ENCODE measurements around the gene PPDPF. TPM values are rescaled to one million over a fixed set of nuclear protein-coding genes. Genes with fewer than 3 reads are reported as not detected.

The PPDPF gene
- total RNA-seq, 1 donor from 2014 or later, result 21.9 TPM

DNA sequence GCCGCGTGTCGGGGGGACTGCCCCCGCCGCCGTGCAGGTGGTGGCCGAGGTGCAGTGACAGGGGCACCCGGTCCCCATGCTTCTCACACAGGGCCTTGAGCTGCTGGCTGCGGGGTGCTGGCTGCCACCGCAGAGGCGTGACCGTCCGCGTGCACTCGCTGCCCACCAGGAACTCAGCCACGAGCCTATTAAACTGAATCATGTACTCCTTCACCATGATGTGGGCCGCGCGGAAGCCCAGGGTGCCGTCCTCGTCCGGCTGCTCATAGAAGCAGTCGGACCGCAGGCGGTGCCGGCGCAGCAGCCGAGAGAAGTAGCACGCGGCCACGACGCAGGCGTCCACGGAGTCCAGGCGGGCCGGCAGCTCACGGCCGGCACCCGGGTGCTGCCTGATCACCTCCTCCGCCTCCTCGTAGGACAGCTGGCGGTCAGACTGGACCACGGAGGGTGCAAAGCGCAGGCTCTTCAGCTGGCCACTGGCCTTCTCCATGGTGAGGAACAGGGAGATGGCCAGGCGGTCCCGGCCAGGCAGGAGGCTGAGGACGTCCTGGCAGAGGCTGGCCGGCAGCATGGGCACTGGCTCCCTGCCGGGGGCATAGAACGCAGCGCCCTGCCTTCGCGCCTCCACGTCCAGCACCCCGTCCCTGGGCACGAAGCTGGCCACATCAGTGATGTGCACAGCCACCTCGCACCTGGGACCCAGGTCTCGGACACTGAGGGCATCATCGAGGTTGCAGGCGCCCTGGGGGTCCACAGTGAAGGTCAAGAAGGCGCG lies 43.7 kb downstream of the PPDPF start:
- no peak for FAIRE-seq

DNA sequence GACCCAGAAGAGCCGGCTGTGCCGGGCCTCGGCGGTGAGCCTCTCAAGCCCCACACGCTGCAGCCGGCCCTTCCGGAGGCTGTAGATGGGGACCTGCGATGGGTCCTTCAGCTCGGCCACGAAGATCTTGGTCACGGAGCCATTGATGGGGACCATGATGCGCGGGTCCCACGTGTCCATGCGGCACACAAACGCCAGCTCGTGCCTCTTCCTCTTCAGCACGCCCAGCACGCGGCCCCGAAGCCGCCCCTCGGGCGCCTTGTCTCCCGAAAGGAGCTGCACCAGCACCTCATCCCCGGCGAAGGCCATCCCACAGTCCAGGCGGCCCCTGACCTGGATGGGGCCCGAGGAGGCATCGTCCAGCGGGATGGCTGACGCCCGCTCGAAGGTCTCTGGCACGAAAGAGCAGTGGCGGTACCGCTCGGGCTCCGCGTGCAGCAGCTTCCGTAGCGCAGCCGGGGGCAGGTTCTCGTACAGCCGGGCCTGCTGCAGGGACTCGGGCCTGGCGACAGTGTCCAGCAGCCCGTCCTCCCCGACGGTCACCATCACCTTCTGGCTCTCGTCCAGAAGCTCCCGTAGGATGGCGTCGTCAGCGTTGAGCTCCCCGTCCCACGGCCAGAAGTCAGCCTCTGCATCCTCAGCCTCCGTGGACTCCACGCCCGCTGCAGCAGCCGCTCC lies 44.6 kb downstream of the PPDPF start:
- Histone ChIP-seq H3K27me3 (ENCODE audit: control insufficient read depth, insufficient read depth, low read length) (no peaks in the 10 kb centered on the region), H3K4me3 (ENCODE audit: low read depth, low read length) (no peak overlapping the region), H3K36me3 (ENCODE audit: control insufficient read depth, insufficient read depth, low read length) (peaks cover 18% of the 10 kb centered on the region)
- DNase-seq (ENCODE audit: low read depth), result no peak
- TF ChIP-seq, protein P1, sequence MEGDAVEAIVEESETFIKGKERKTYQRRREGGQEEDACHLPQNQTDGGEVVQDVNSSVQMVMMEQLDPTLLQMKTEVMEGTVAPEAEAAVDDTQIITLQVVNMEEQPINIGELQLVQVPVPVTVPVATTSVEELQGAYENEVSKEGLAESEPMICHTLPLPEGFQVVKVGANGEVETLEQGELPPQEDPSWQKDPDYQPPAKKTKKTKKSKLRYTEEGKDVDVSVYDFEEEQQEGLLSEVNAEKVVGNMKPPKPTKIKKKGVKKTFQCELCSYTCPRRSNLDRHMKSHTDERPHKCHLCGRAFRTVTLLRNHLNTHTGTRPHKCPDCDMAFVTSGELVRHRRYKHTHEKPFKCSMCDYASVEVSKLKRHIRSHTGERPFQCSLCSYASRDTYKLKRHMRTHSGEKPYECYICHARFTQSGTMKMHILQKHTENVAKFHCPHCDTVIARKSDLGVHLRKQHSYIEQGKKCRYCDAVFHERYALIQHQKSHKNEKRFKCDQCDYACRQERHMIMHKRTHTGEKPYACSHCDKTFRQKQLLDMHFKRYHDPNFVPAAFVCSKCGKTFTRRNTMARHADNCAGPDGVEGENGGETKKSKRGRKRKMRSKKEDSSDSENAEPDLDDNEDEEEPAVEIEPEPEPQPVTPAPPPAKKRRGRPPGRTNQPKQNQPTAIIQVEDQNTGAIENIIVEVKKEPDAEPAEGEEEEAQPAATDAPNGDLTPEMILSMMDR (IDR thresholded peaks at IDR 0.05; ENCODE audit: insufficient read depth, low read length, severe bottlenecking), result no peak
- no peak for FAIRE-seq

More for the DNA sequence above, 43.7 kb downstream of the PPDPF start:
- Histone ChIP-seq H3K36me3 (ENCODE audit: control insufficient read depth, insufficient read depth, low read length) (peaks cover 22% of the 10 kb centered on the region), H3K4me3 (ENCODE audit: low read depth, low read length) (no peak overlapping the region), H3K27me3 (ENCODE audit: control insufficient read depth, insufficient read depth, low read length) (no peaks in the 10 kb centered on the region)
- TF ChIP-seq, protein P1 (IDR thresholded peaks at IDR 0.05; ENCODE audit: insufficient read depth, low read length, severe bottlenecking), result no peak
- DNase-seq (ENCODE audit: low read depth), result no peak

DNA sequence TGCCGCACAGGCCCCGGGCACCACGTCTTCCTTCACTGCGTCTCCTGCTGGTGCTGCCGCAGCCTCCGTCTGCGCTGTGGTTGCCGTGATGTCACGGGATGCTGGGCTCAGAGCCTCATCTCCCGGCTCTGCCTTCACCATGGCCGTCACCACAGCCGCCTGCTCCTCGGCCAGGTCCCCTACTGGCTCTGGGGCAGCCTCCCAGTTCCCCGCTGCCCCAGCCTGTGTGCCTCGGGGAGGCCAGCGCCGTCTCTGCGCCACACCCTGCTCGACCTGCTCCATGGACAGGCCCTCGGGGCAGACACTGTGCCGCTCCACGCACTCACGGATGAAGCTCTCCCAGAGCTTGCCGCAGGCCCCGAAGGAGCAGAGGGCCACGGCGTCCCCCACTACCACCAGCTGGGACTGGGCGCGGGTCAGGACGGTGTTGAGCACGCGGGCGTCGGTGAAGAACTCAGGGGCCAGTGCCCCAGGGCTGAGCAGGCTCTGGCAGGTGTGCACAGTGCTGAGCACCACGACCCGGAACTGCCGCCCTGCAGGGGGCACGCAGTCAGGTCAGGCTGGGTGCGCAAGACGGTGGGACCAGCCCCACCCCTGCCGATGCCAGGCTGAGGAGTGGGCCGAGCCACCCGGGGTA lies 45.3 kb downstream of the PPDPF start:
- TF ChIP-seq, protein P1 (IDR thresholded peaks at IDR 0.05; ENCODE audit: insufficient read depth, low read length, severe bottlenecking), result no peak
- peaks cover 12% of the 10 kb centered on the region for H3K36me3 ChIP-seq (ENCODE audit: control insufficient read depth, insufficient read depth, low read length)
- H3K27me3 ChIP-seq (ENCODE audit: control insufficient read depth, insufficient read depth, low read length), result no peaks in the 10 kb centered on the region
- DNase-seq (ENCODE audit: low read depth) (no peak), FAIRE-seq (no peak)
- no peak overlapping the region for H3K4me3 ChIP-seq (ENCODE audit: low read depth, low read length)

DNA sequence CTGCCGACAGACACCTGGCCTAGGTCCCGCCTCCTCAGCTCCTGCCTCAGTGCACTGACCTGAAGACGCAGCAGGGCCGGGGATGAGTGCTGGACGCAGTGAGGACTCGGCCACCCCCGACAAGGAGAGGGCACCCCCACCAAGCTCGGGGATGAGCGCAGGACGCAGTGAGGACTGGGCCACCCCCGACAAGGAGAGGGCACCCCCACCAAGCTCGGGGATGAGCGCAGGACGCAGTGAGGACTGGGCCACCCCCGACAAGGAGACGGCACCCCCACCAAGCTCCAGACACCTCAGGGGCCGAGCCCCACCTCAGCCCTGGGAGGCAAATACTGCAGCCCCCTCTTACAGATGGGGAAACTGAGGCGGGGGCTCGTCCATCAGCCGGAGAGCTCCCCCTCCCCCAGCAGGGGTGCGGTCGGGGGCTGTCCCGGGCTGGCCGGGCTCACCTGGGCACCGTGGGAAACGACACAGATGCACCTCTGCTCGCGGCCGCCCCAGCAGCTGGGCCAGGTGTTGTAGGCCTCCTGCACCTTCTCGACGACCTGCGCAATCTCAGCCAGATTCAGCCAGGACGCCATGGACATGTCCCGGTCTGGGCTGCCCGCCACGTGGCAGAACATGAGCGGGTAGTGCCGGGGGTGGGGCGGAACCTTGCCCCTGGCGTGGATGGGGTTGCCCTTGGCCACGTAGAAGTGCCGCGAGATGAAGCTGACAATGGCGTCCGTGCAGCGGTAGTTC lies 46.0 kb downstream of the PPDPF start:
- FAIRE-seq (peak; percentile 88), DNase-seq (ENCODE audit: low read depth) (no peak)
- no peaks in the 10 kb centered on the region for H3K27me3 ChIP-seq (ENCODE audit: control insufficient read depth, insufficient read depth, low read length)
- no peak overlapping the region for H3K4me3 ChIP-seq (ENCODE audit: low read depth, low read length)
- TF ChIP-seq, protein P1 (IDR thresholded peaks at IDR 0.05; ENCODE audit: insufficient read depth, low read length, severe bottlenecking), result no peak
- H3K36me3 ChIP-seq (ENCODE audit: control insufficient read depth, insufficient read depth, low read length), result peaks cover 6% of the 10 kb centered on the region

- peaks cover 7% of the 10 kb centered on the region for H3K36me3 ChIP-seq (ENCODE audit: control insufficient read depth, insufficient read depth, low read length)
- TF ChIP-seq, protein P1 (IDR thresholded peaks at IDR 0.05; ENCODE audit: insufficient read depth, low read length, severe bottlenecking), result no peak
- FAIRE-seq, result no peak
- no peaks in the 10 kb centered on the region for H3K27me3 ChIP-seq (ENCODE audit: control insufficient read depth, insufficient read depth, low read length)
- no peak for DNase-seq (ENCODE audit: low read depth)
- no peak overlapping the region for H3K4me3 ChIP-seq (ENCODE audit: low read depth, low read length)
Measured at GRCh38 chr20:63567136-63567385, 46.5 kb downstream of the PPDPF start.
